ENCODE measurements around the gene HSPB7.
"Not testable (repeated sequence)": the region's sequence is repeated elsewhere in the genome, so short reads cannot be mapped to it uniquely, and the experiment has no call there.

GRCh38 chr1:16061989-16062686, 44.3 kb upstream of the HSPB7 start:
- TF ChIP-seq, protein P1, sequence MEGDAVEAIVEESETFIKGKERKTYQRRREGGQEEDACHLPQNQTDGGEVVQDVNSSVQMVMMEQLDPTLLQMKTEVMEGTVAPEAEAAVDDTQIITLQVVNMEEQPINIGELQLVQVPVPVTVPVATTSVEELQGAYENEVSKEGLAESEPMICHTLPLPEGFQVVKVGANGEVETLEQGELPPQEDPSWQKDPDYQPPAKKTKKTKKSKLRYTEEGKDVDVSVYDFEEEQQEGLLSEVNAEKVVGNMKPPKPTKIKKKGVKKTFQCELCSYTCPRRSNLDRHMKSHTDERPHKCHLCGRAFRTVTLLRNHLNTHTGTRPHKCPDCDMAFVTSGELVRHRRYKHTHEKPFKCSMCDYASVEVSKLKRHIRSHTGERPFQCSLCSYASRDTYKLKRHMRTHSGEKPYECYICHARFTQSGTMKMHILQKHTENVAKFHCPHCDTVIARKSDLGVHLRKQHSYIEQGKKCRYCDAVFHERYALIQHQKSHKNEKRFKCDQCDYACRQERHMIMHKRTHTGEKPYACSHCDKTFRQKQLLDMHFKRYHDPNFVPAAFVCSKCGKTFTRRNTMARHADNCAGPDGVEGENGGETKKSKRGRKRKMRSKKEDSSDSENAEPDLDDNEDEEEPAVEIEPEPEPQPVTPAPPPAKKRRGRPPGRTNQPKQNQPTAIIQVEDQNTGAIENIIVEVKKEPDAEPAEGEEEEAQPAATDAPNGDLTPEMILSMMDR (IDR thresholded peaks at IDR 0.05), result not testable (repeated sequence)
- TF ChIP-seq POLR2A (IDR thresholded peaks at IDR 0.05), result not testable (repeated sequence)

Measured in vagina (tissue), 2 donors.